NCI-H2227 (cell line): ENCODE measurements around the gene DCAF15.
"Not testable (repeated sequence)": the region's sequence is repeated elsewhere in the genome, so short reads cannot be mapped to it uniquely, and the experiment has no call there.

Source experiments
- DNase-seq: peaks from one replicate; lab custom pipeline; 2025; ENCODE audit not compliant: unreplicated experiment; lab: John Stamatoyannopoulos, UW

The DCAF15 gene

GRCh38 chr19:13959141-13959961, 7.0 kb downstream of the DCAF15 start:
- DNase-seq: no peak

GRCh38 chr19:13959962-13960862, 7.9 kb downstream of the DCAF15 start:
- no peak for DNase-seq

GRCh38 chr19:13960863-13961784, 8.8 kb downstream of the DCAF15 start:
- DNase-seq: no peak

GRCh38 chr19:13961826-13962698, 9.8 kb downstream of the DCAF15 start:
- no peak for DNase-seq

GRCh38 chr19:13962699-13963602, 10.6 kb downstream of the DCAF15 start:
- DNase-seq: no peak

DNA sequence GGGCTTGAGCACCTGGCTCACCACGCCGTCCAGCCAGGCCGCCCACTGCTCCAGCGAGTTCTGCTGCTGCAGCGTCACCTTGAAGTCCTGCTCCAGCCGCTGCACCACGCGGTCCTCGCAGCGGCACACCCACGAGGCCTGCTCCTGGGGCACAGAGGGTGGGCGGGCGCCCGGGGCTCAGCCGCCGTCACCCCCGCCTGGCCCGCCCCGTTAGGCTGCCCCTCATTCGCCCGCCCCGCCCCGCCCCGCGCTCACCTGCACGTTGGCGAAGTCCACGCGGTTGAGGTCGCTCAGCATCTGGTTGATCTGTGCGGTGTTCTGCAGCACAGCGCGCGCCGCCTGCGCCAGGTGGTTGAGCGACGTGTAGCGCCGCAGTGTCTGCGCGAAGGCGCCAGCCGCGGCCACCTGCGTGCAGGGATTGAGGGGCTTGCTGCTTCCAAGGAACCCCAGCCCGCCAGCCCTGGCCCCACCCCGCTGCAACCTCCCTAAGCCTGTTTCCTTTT, 11.3 kb downstream of the DCAF15 start:
- DNase-seq: no peak

- DNase-seq: no peak
Observed at GRCh38 chr19:13964776-13965175, 12.5 kb downstream of the DCAF15 start.

- no peak for DNase-seq
Observed at GRCh38 chr19:13965377-13965896, 13.1 kb downstream of the DCAF15 start.

GRCh38 chr19:13965926-13966683, 13.8 kb downstream of the DCAF15 start:
- no peak for DNase-seq

GRCh38 chr19:13966684-13967128, 14.4 kb downstream of the DCAF15 start:
- no peak for DNase-seq

GRCh38 chr19:13967206-13967605, 14.9 kb downstream of the DCAF15 start:
- DNase-seq: not testable (repeated sequence)

DNA sequence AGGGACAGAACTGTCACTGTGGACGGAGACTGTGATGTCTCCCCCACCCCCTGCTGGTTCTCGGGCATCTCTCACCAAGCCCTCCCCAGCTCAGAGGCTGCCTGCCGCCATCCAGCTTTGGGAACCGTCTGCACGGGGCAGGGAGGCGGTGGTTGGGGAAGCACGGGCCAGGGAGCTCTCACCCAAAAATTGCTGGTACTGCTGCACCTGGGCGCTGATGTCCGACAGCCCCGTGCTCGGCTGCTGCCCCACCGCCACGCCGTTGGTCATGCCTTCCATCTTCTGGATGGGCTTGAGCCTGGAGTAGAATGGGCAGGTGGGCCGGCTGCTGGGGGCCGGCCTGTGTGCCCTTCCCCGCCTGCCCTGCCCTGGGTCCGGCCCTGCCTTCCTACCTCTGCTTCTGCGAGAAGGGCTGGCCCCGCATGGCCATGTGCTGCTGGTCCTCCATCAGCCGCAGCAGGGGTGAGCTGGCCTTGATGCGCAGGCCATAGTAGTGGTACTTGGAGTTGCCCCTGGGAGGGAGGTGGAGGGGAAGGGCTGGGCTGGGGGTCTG, 16.1 kb downstream of the DCAF15 start:
- DNase-seq: no peak

- no peak for DNase-seq
Observed at GRCh38 chr19:13968999-13969398, 16.7 kb downstream of the DCAF15 start.

DNA sequence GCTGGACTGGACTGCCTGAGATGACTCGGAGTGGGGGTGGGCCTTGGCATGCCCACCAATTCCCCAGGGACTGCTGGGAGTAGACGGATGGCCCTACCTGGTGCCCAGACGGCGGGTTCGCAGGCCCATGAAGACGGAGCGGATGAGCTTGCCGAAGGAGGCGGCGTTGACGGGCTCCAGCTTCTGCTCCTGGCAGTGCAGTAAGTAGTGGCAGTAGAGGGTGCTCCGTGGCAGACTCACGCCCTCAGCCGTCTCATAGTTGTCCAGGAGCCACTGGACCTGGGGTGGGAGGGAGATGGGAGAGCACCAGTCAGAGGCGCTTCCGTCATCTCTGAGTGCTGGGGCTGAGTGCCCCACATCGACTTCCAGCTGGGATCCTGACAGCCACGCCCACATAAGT, 17.6 kb downstream of the DCAF15 start:
- DNase-seq: no peak

DNA sequence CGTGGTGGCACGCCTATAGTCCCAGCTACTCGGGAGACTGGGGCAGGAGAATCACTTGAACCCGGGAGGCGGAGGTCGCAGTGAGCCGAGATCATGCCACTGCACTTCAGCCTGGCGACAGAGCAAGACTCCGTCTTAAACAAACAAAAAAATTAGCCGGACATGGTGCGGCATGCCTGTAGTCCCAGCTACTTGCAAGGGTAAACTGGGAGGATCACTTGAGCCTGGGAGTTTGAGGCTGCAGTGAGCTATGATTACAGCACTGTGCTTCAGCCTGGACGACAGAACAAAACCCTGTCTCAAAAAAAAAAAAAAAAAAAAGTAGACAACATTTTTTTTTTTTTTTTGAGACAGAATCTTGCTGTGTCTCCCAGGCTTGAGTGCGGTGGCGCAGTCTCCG, 19.6 kb downstream of the DCAF15 start:
- DNase-seq: not testable (repeated sequence)

DNA sequence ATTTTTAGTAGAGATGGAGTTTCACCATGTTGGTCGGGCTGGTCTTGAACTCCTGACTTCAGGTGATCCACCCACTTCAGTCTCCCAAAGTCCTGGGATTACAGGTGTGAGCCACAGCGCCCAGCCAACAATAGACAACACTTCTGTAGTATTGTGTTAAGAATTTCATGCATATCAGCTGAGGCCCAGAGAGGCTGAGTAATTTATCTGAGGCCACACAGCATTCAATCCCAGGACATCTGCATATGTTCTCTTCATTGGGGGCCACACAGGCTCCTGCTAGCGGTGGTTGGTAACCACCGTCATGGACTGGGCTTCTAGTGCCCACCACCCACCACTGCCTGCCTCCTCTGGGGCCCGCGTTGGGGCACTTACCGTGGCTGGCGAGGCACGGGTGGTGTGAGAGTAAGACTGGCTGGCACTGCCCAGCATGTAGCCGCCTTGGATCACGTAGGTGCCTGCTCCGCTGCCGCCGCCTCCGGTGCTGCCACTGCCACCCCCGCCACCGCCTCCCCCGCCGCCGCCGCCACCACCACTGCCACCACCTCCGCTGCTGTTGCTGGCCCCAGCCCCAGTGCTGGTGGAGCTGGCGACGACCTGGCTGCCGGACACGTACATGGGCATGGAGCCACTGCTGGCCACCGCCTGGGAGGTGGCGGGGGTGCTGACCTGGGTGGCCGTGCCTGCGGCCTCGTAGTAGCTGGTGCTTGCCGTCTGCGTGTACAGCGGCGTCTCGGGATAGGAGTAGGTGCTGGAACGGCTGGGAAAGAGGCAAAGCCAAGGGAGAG, 20.3 kb downstream of the DCAF15 start:
- DNase-seq: no peak

DNA sequence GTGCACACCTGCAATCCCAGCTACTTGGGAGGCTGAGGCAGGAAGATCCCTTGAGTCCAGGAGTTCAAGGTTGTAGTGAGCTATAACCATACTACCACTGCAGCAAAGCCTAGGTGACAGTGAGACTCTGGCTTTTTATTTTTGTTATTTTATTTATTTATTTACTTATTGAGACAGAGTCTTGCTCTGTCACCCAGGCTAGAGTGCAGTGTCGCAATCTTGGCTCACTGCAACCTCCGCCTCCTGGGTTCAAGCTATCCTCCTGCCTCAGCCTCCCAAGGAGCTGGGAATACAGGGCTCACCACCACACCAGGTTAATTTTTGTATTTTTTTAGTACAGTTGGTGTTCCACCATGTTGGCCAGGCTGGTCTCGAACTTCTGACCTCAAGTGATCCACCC, 21.2 kb downstream of the DCAF15 start:
- not testable (repeated sequence) for DNase-seq
